Endothelial cell of umbilical vein (primary cell): Measurements from ENCODE around the gene PKNOX2. TPM values are rescaled to one million over a fixed set of nuclear protein-coding genes. Genes with fewer than 3 reads are reported as not detected.

Source experiments
- BruUV-seq: library from RNA; stranded (reverse); fragments of 400-500 nt; replicated peaks from 2 replicates; lab custom pipeline; 2021; lab: Mats Ljungman, UMichigan
- CTCF ChIA-PET: fragments of 300-600, 350-600 bp; sonication (Branson Sonifier 250); formaldehyde crosslinking; loops from one replicate; lab custom pipeline; 2021; ENCODE audit warnings: antibody characterized with exemption, inconsistent platforms; lab: Charles Lee
- POLR2A ChIA-PET: fragments of 300-600, 350-600 bp; sonication (Branson Sonifier 250); formaldehyde crosslinking; loops from one replicate; lab custom pipeline; 2021; ENCODE audit warnings: antibody characterized with exemption, inconsistent platforms; lab: Charles Lee
- DNase-seq: peaks from one replicate; pipeline ENCODE4 v3.0.0-alpha.2; 2011; ENCODE audit warnings: low read depth, low spot score
- FAIRE-seq: peaks from 2 replicates; lab custom pipeline; 2011; peaks lifted over from hg19 to GRCh38; lab: Jason Lieb, UNC
- H2AFZ ChIP-seq: 2 replicates; pipeline ENCODE4 v1.6.0; 2012; ENCODE audit warnings: low read depth, low read length, control low read depth, inconsistent platforms
- H3K27ac ChIP-seq: 2 replicates; pipeline ENCODE4 v1.5.1; 2011; ENCODE audit warnings: low read depth, mild to moderate bottlenecking, control low read depth, low read length, moderate library complexity; ENCODE audit not compliant: insufficient read depth
- H3K27me3 ChIP-seq, 2 experiments: 2 replicates each; pipeline versions ENCODE4 v1.6.0 to v1.6.1; 2011; ENCODE audit warnings: low read length in 2 of 2, mixed read lengths in 1 of 2; ENCODE audit not compliant: control insufficient read depth in 2 of 2, insufficient read depth in 2 of 2
- H3K36me3 ChIP-seq, 2 experiments: 2 replicates in 1 of 2; 3 replicates in 1 of 2; pipeline ENCODE4 v1.5.1; 2011; ENCODE audit warnings: low read length in 2 of 2, mild to moderate bottlenecking in 1 of 2, moderate library complexity in 1 of 2; ENCODE audit not compliant: control insufficient read depth in 2 of 2, insufficient read depth in 2 of 2; ENCODE audit errors: extremely low read depth in 1 of 2
- H3K4me1 ChIP-seq: 3 replicates; pipeline ENCODE4 v1.5.1; 2011; ENCODE audit warnings: mild to moderate bottlenecking, low read length; ENCODE audit not compliant: control insufficient read depth, insufficient read depth; ENCODE audit errors: extremely low read depth
- H3K4me2 ChIP-seq: 2 replicates; pipeline ENCODE4 v1.6.1; 2011; ENCODE audit warnings: low read length, control low read depth, mixed read lengths; ENCODE audit not compliant: insufficient read depth
- H3K4me3 ChIP-seq, 3 experiments: fragments of 200-600 bp in 1 of 3; sonication (generic), shearing (Covaris generic) in 1 of 3; replicated peaks in 1 of 3; 2 replicates each; pipeline ENCODE4 v1.5.1; 2011 to 2016; ENCODE audit warnings: control low read depth in 3 of 3, low read length in 3 of 3, mild to moderate bottlenecking in 2 of 3, inconsistent platforms in 1 of 3, low read depth in 1 of 3, moderate library complexity in 1 of 3; ENCODE audit not compliant: insufficient read depth in 1 of 3
- H3K79me2 ChIP-seq: 2 replicates; pipeline ENCODE4 v1.6.0; 2012; ENCODE audit warnings: low read length, inconsistent platforms; ENCODE audit not compliant: control insufficient read depth, insufficient read depth
- H3K9ac ChIP-seq: replicated peaks from 2 replicates; pipeline ENCODE3; 2011; ENCODE audit warnings: low read length, control low read depth; ENCODE audit not compliant: insufficient read depth; ENCODE audit errors: extremely low read depth
- H3K9me1 ChIP-seq: replicated peaks from 3 replicates; pipeline ENCODE4 v1.6.0; 2011; ENCODE audit warnings: mild to moderate bottlenecking, low read length; ENCODE audit not compliant: control insufficient read depth, insufficient read depth; ENCODE audit errors: extremely low read depth
- H3K9me3 ChIP-seq: replicated peaks from 2 replicates; pipeline ENCODE4 v1.5.1; 2012; ENCODE audit warnings: low read length, inconsistent platforms; ENCODE audit not compliant: control insufficient read depth, insufficient read depth
- H4K20me1 ChIP-seq: replicated peaks from 2 replicates; pipeline ENCODE3; 2011; ENCODE audit warnings: mild to moderate bottlenecking, low read length; ENCODE audit not compliant: control insufficient read depth, insufficient read depth; ENCODE audit errors: extremely low read depth
- CTCF ChIP-seq, 2 donors: IDR thresholded peaks; 1 replicate in 1 of 2; 2 replicates in 1 of 2; pipeline ENCODE4 v1.5.1; 2011; ENCODE audit warnings: low read length in 2 of 2, mild to moderate bottlenecking in 2 of 2, moderate library complexity in 2 of 2, control low read depth in 1 of 2, inconsistent platforms in 1 of 2, low read depth in 1 of 2; ENCODE audit not compliant: insufficient read depth in 1 of 2; ENCODE audit errors: extremely low read depth in 1 of 2
- EZH2 ChIP-seq: IDR thresholded peaks from 2 replicates; pipeline ENCODE4 v1.6.1; 2012; ENCODE audit warnings: borderline replicate concordance, low read depth, mild to moderate bottlenecking, moderate library complexity, low read length, inconsistent platforms; ENCODE audit not compliant: severe bottlenecking
- FOS ChIP-seq: IDR thresholded peaks from 2 replicates; pipeline ENCODE4 v1.6.1; 2011; ENCODE audit warnings: mild to moderate bottlenecking, low read length, moderate library complexity, borderline replicate concordance; ENCODE audit not compliant: insufficient read depth
- GATA2 ChIP-seq: IDR thresholded peaks from 2 replicates; pipeline ENCODE4 v1.7.0; 2011; ENCODE audit warnings: low read depth, mild to moderate bottlenecking, moderate library complexity, mixed read lengths, low read length; ENCODE audit not compliant: insufficient read length, insufficient read depth
- JUN ChIP-seq: IDR thresholded peaks from 2 replicates; pipeline ENCODE4 v1.6.1; 2011; ENCODE audit warnings: borderline replicate concordance, low read depth; ENCODE audit not compliant: insufficient read length, insufficient read depth
- MYC ChIP-seq: IDR thresholded peaks from one replicate; pipeline ENCODE4 v1.6.1; 2011; ENCODE audit warnings: mild to moderate bottlenecking, low read depth, low read length
- POLR2A ChIP-seq: IDR thresholded peaks from 2 replicates; pipeline ENCODE4 v1.6.1; 2012; ENCODE audit warnings: low read depth, mild to moderate bottlenecking, control low read depth, low read length
- POLR2AphosphoS5 ChIP-seq: IDR thresholded peaks from 2 replicates; pipeline ENCODE4 v1.6.1; 2012; ENCODE audit warnings: low read depth, mild to moderate bottlenecking, control low read depth, low read length, moderate library complexity; ENCODE audit not compliant: insufficient read depth
- dilution Hi-C: fragments of 300-500 bp; cut with MboI; formaldehyde crosslinking; loops from one replicate; pipeline ENCODE4 v1.15.0; 2019; ENCODE audit warnings: low sequenced_read_pairs; ENCODE audit not compliant: extremely low pct_ligation_motif_present
- intact Hi-C: fragments of 100-400 bp; cut with micrococcal nuclease; formaldehyde crosslinking; loops from one replicate; pipeline ENCODE4 v1.10.0; 2022
- polyA plus RNA-seq, 4 experiments: library from polyadenylated mRNA; depleted of rRNA in 3 of 4; stranded (reverse) in 3 of 4; unstranded in 1 of 4; fragments of >200 nt; gene quantifications; 2 replicates each; pipeline versions ENCODE4 v1.2.1 to v1.2.3, GENCODE V29; 2011 to 2012; ENCODE audit warnings: missing spikeins in 1 of 4
- total RNA-seq: library from RNA; stranded (reverse); gene quantifications from 2 replicates; pipeline ENCODE4 v1.2.3, GENCODE V29; 2021
- TF ChIP-seq, protein P1 (sequence below): IDR thresholded peaks from 2 replicates; pipeline ENCODE4 v1.6.1; 2011; ENCODE audit not compliant: insufficient read depth, insufficient read length

PKNOX2 gene
- total and polyA plus RNA-seq, 2 donors (not counting 3 experiments of a cell fraction or from before 2014, with no cell fraction given): 0.11 to 0.91 TPM

- Histone ChIP-seq H3K4me3 (no peak overlapping the region), H3K4me1 (no peaks in the 10 kb centered on the region), H2AFZ (no peak overlapping the region), H3K27me3 (peaks cover 0 to 2% of the 10 kb centered on the region in 2 experiments), H3K9ac (no peak overlapping the region), H3K9me1 (no peaks in the 10 kb centered on the region), H3K9me3 (no peaks in the 10 kb centered on the region), H3K79me2 (no peaks in the 10 kb centered on the region), H3K27ac (no peak overlapping the region), H3K4me2 (no peak overlapping the region), H4K20me1 (no peaks in the 10 kb centered on the region), H3K36me3 (no peaks in the 10 kb centered on the region)
- peak; percentile 19 for DNase-seq
- intact Hi-C loops (no loop called here), dilution Hi-C loops (no loop called here)
- BruUV-seq: no TSS peak
- TF ChIP-seq GATA2 (no peak), POLR2AphosphoS5 (no peak), CTCF (IDR thresholded peaks at IDR 0.05; ENCODE audit: extremely low read depth in 1 of 2, insufficient read depth in 1 of 2, low read depth in 1 of 2, low read length in 2 of 2) (no peak), FOS (no peak), MYC (no peak), EZH2 (no peak), POLR2A (no peak), JUN (no peak)
- TF ChIP-seq, protein P1, sequence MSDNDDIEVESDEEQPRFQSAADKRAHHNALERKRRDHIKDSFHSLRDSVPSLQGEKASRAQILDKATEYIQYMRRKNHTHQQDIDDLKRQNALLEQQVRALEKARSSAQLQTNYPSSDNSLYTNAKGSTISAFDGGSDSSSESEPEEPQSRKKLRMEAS: no peak
- CTCF ChIA-PET: interaction anchor here (2.1 kb wide), 1 partner anchor 103 kb away, joined by 5 read pairs; no protein-coding TSS in a partner anchor
- POLR2A ChIA-PET: no interaction called here
- FAIRE-seq: no peak
Observed at GRCh38 chr11:125242141-125242775, 77.7 kb downstream of the PKNOX2 start.
